Temporal lobe (tissue), 1 donor: ENCODE data around the gene ZNF483. TPM values are rescaled to one million over a fixed set of nuclear protein-coding genes. Genes with fewer than 3 reads are reported as not detected.

ENCODE experiments used
- total RNA-seq: library from RNA; depleted of rRNA; stranded (reverse); fragments of >200 nt; gene quantifications from one replicate; pipeline ENCODE4 v1.2.3, GENCODE V29; 2014

The ZNF483 gene
- total RNA-seq, 1 donor from 2014 or later, result 28.8 TPM

Other genes with a start within 250 kb of the ZNF483 start
- not detected for gene OR2K2, start 195.0 kb upstream of the ZNF483 start, total RNA-seq
- gene ECPAS, start 40.8 kb upstream of the ZNF483 start, total RNA-seq, result 76.7 TPM
- gene PTGR1, start 74.5 kb downstream of the ZNF483 start, total RNA-seq, result 10.6 TPM
- gene DNAJC25, start 106.2 kb downstream of the ZNF483 start, total RNA-seq, result 3.9 TPM
- 28.3 TPM for gene GNG10, start 136.4 kb downstream of the ZNF483 start, total RNA-seq